Calu3 (cell line): Measurements from ENCODE around the gene TM7SF3. TPM values are rescaled to one million over a fixed set of nuclear protein-coding genes. Genes with fewer than 3 reads are reported as not detected.

Experiments used
- BruUV-seq: library from RNA; stranded (reverse); fragments of 400-500 nt; replicated peaks from 2 replicates; lab custom pipeline; 2021; lab: Mats Ljungman, UMichigan
- CTCF ChIA-PET: fragments of 300-600 bp; sonication (Branson Sonifier 250); formaldehyde crosslinking; loops from one replicate; lab custom pipeline; 2022; ENCODE audit warnings: antibody characterized with exemption; lab: Charles Lee
- DNase-seq: peaks from one replicate; pipeline ENCODE4 v3.0.0; 2022
- H3K27ac Mint-ChIP-seq: one replicate; pipeline ENCODE4 v1.8.0; 2022; ENCODE audit warnings: mixed read lengths; ENCODE audit not compliant: unreplicated experiment
- H3K27me3 Mint-ChIP-seq: one replicate; pipeline ENCODE4 v1.8.0; 2022; ENCODE audit warnings: mixed read lengths; ENCODE audit not compliant: unreplicated experiment
- H3K36me3 Mint-ChIP-seq: one replicate; pipeline ENCODE4 v1.8.0; 2022; ENCODE audit warnings: mild to moderate bottlenecking, moderate library complexity, mixed read lengths; ENCODE audit not compliant: insufficient read depth, unreplicated experiment
- H3K4me1 Mint-ChIP-seq: one replicate; pipeline ENCODE4 v1.8.0; 2022; ENCODE audit warnings: mild to moderate bottlenecking, low read depth, mixed read lengths; ENCODE audit not compliant: unreplicated experiment
- H3K4me3 Mint-ChIP-seq: one replicate; pipeline ENCODE4 v1.8.0; 2022; ENCODE audit warnings: mild to moderate bottlenecking, low read depth, moderate library complexity, mixed read lengths; ENCODE audit not compliant: unreplicated experiment
- H3K9me3 Mint-ChIP-seq: one replicate; pipeline ENCODE4 v1.8.0; 2022; ENCODE audit warnings: low read depth, mixed read lengths; ENCODE audit not compliant: unreplicated experiment
- CTCF ChIP-seq: fragments of 200-600 bp; IDR thresholded peaks from one replicate; pipeline ENCODE4 v1.8.0; 2022; ENCODE audit warnings: antibody characterized with exemption; ENCODE audit not compliant: unreplicated experiment
- intact Hi-C: fragments of 100-400 bp; cut with micrococcal nuclease; formaldehyde crosslinking; loops from one replicate; pipeline ENCODE4 v1.10.0; 2022; ENCODE audit not compliant: unreplicated experiment
- total RNA-seq: library from RNA; stranded (reverse); gene quantifications from 2 replicates; pipeline ENCODE4 v1.2.3, GENCODE V29; 2022

The TM7SF3 gene
- total RNA-seq, 1 experiment from 2014 or later = 70.0 TPM

GRCh38 chr12:27060740-27061139 is 46.6 kb upstream of the TM7SF3 start:
- Mint-ChIP-seq H3K36me3 (no peaks in the 10 kb centered on the region), H3K27me3 (no peaks in the 10 kb centered on the region), H3K4me1 (no peaks in the 10 kb centered on the region), H3K27ac (no peak overlapping the region), H3K4me3 (no peak overlapping the region), H3K9me3 (peaks cover 3% of the 10 kb centered on the region)
- no peak for TF ChIP-seq CTCF
- no peak for DNase-seq
- intact Hi-C loops = no loop called here
- no TSS peak for BruUV-seq
- CTCF ChIA-PET = no interaction called here

GRCh38 chr12:27057543-27057942 is 43.4 kb upstream of the TM7SF3 start:
- intact Hi-C loops = no loop called here
- CTCF ChIA-PET = no interaction called here
- H3K4me1 Mint-ChIP-seq = no peaks in the 10 kb centered on the region

GRCh38 chr12:27055966-27056365 is 41.8 kb upstream of the TM7SF3 start:
- no peak for TF ChIP-seq CTCF
- Mint-ChIP-seq H3K36me3 (no peaks in the 10 kb centered on the region), H3K27ac (no peak overlapping the region), H3K9me3 (no peaks in the 10 kb centered on the region), H3K4me1 (no peaks in the 10 kb centered on the region), H3K27me3 (no peaks in the 10 kb centered on the region), H3K4me3 (no peak overlapping the region)
- no TSS peak for BruUV-seq
- CTCF ChIA-PET = no interaction called here
- intact Hi-C loops = no loop called here
- no peak for DNase-seq

More at GRCh38 chr12:27057543-27057942, 43.4 kb upstream of the TM7SF3 start:
- H3K27ac Mint-ChIP-seq = no peak overlapping the region
- BruUV-seq = no TSS peak
- DNase-seq = no peak
- H3K4me3 Mint-ChIP-seq = no peak overlapping the region
- no peaks in the 10 kb centered on the region for H3K9me3 Mint-ChIP-seq
- H3K36me3 Mint-ChIP-seq = no peaks in the 10 kb centered on the region
- TF ChIP-seq CTCF = no peak
- H3K27me3 Mint-ChIP-seq = no peaks in the 10 kb centered on the region

- Mint-ChIP-seq H3K27ac (no peak overlapping the region), H3K4me1 (no peaks in the 10 kb centered on the region), H3K9me3 (no peaks in the 10 kb centered on the region), H3K4me3 (no peak overlapping the region), H3K27me3 (no peaks in the 10 kb centered on the region), H3K36me3 (no peaks in the 10 kb centered on the region)
- no peak for DNase-seq
- BruUV-seq = no TSS peak
- intact Hi-C loops = no loop called here
- TF ChIP-seq CTCF = no peak
- CTCF ChIA-PET = no interaction called here
Measured at GRCh38 chr12:27052742-27053141, 38.6 kb upstream of the TM7SF3 start.
